MM.1S (cell line): ENCODE measurements around the gene POU2AF2.

ENCODE experiments used
- DNase-seq: peaks from one replicate; pipeline ENCODE4 v3.0.0-alpha.2; 2015
- H2AFZ ChIP-seq: fragments of 300-600 bp; sonication (generic); 2 replicates; pipeline ENCODE4 v1.6.0; 2016; ENCODE audit warnings: antibody characterized with exemption, low read length
- H3F3A ChIP-seq: fragments of 300-600 bp; sonication (generic); 2 replicates; pipeline ENCODE4 v1.6.1; 2016; ENCODE audit warnings: mild to moderate bottlenecking, antibody characterized with exemption, low read length, moderate library complexity, mixed read lengths; ENCODE audit not compliant: insufficient read depth
- H3K27ac ChIP-seq: fragments of 300-600 bp; sonication (generic); 2 replicates; pipeline ENCODE4 v1.5.1; 2016; ENCODE audit warnings: mild to moderate bottlenecking, low read length
- H3K27me3 ChIP-seq: fragments of 300-600 bp; sonication (generic); replicated peaks from 2 replicates; pipeline ENCODE4 v1.6.0; 2016; ENCODE audit warnings: low read length; ENCODE audit not compliant: insufficient read depth
- H3K36me3 ChIP-seq: fragments of 300-600 bp; sonication (generic); replicated peaks from 2 replicates; pipeline ENCODE4 v1.6.1; 2016; ENCODE audit warnings: mild to moderate bottlenecking, low read length, mixed read lengths; ENCODE audit not compliant: insufficient read depth
- H3K4me1 ChIP-seq: fragments of 300-600 bp; sonication (generic); 2 replicates; pipeline ENCODE4 v1.6.1; 2016; ENCODE audit warnings: low read length, mixed read lengths
- H3K4me2 ChIP-seq: fragments of 300-600 bp; sonication (generic); 2 replicates; pipeline ENCODE4 v1.6.0; 2016; ENCODE audit warnings: low read depth, low read length
- H3K4me3 ChIP-seq: fragments of 300-600 bp; sonication (generic); 2 replicates; pipeline ENCODE4 v1.5.1; 2016; ENCODE audit warnings: low read length, mixed read lengths
- H3K79me2 ChIP-seq: fragments of 300-600 bp; sonication (generic); 2 replicates; pipeline ENCODE4 v1.6.1; 2016; ENCODE audit warnings: mixed run types, low read length, mixed read lengths
- H3K9ac ChIP-seq: fragments of 300-600 bp; sonication (generic); 2 replicates; pipeline ENCODE4 v1.6.1; 2016; ENCODE audit warnings: low read length, mixed read lengths
- H3K9me2 ChIP-seq: fragments of 300-600 bp; sonication (generic); replicated peaks from 2 replicates; pipeline ENCODE4 v1.6.1; 2016; ENCODE audit warnings: mild to moderate bottlenecking, low read length, mixed read lengths; ENCODE audit not compliant: insufficient read depth
- H3K9me3 ChIP-seq: fragments of 300-600 bp; sonication (generic); replicated peaks from 2 replicates; pipeline ENCODE4 v1.6.1; 2016; ENCODE audit warnings: mild to moderate bottlenecking, low read length, mixed read lengths; ENCODE audit not compliant: insufficient read depth
- H4K20me1 ChIP-seq: fragments of 300-600 bp; sonication (generic); 2 replicates; pipeline ENCODE4 v1.6.1; 2016; ENCODE audit warnings: mild to moderate bottlenecking, low read length, moderate library complexity, mixed read lengths; ENCODE audit not compliant: insufficient read depth
- CTCF ChIP-seq: fragments of 300-600 bp; sonication (generic); IDR thresholded peaks from 2 replicates; pipeline ENCODE4 v1.5.1; 2016; ENCODE audit warnings: antibody characterized with exemption, low read length, mixed read lengths
- EZH2 ChIP-seq: fragments of 300-600 bp; sonication (generic); optimal IDR thresholded peaks from 2 replicates; pipeline ENCODE3; 2017; ENCODE audit warnings: low read depth, mild to moderate bottlenecking, antibody characterized with exemption, low read length, mixed read lengths
- EZH2phosphoT487 ChIP-seq: fragments of 300-600 bp; sonication (generic); IDR thresholded peaks from 2 replicates; pipeline ENCODE4 v1.6.1; 2018; ENCODE audit warnings: antibody characterized with exemption, low read length

The POU2AF2 gene

GRCh38 chr11:111258046-111258445, 12.5 kb downstream of the POU2AF2 start:
- no peak overlapping the region for H3K27ac ChIP-seq
- H4K20me1 ChIP-seq: no peaks in the 10 kb centered on the region
- H3F3A ChIP-seq: no peaks in the 10 kb centered on the region
- H3K79me2 ChIP-seq: no peaks in the 10 kb centered on the region
- no peaks in the 10 kb centered on the region for H3K9me3 ChIP-seq
- H3K27me3 ChIP-seq: no peaks in the 10 kb centered on the region
- no peak for DNase-seq
- no peak overlapping the region for H3K4me2 ChIP-seq
- H3K9ac ChIP-seq: no peak overlapping the region
- TF ChIP-seq EZH2 (no peak), EZH2phosphoT487 (no peak), CTCF (no peak)
- H3K4me1 ChIP-seq: 0 out of 2 replicates have a peak, but pooled peaks cover 6% of the 10 kb centered on the region
- H3K9me2 ChIP-seq: no peaks in the 10 kb centered on the region
- no peak overlapping the region for H2AFZ ChIP-seq
- H3K4me3 ChIP-seq: no peak overlapping the region
- H3K36me3 ChIP-seq: no peaks in the 10 kb centered on the region

- no peak overlapping the region for H3K9ac ChIP-seq
- no peak overlapping the region for H2AFZ ChIP-seq
- TF ChIP-seq EZH2phosphoT487: no peak
- TF ChIP-seq EZH2: no peak
- TF ChIP-seq CTCF: no peak
- no peak for DNase-seq
- H4K20me1 ChIP-seq: no peaks in the 10 kb centered on the region
- no peak overlapping the region for H3K27ac ChIP-seq
- H3K4me2 ChIP-seq: no peak overlapping the region
- 0 out of 2 replicates have a peak, but pooled peaks cover 4% of the 10 kb centered on the region for H3K4me1 ChIP-seq
- no peaks in the 10 kb centered on the region for H3K27me3 ChIP-seq
- H3K9me3 ChIP-seq: no peaks in the 10 kb centered on the region
- H3K9me2 ChIP-seq: no peaks in the 10 kb centered on the region
- no peaks in the 10 kb centered on the region for H3F3A ChIP-seq
- H3K4me3 ChIP-seq: no peak overlapping the region
- H3K79me2 ChIP-seq: no peaks in the 10 kb centered on the region
- H3K36me3 ChIP-seq: no peaks in the 10 kb centered on the region
These were observed 14.4 kb downstream of the POU2AF2 start for GRCh38 chr11:111259896-111260295.

GRCh38 chr11:111260811-111261210, 15.3 kb downstream of the POU2AF2 start:
- Histone ChIP-seq H3K9ac (no peak overlapping the region), H3K4me2 (no peak overlapping the region)
- TF ChIP-seq EZH2: no peak
- TF ChIP-seq EZH2phosphoT487: no peak
- TF ChIP-seq CTCF: no peak

More at GRCh38 chr11:111260811-111261210, 15.3 kb downstream of the POU2AF2 start:
- Histone ChIP-seq H3K27ac (no peak overlapping the region), H3K9me2 (no peaks in the 10 kb centered on the region), H3K36me3 (no peaks in the 10 kb centered on the region), H3F3A (no peaks in the 10 kb centered on the region), H2AFZ (no peak overlapping the region), H3K9me3 (no peaks in the 10 kb centered on the region), H4K20me1 (no peaks in the 10 kb centered on the region), H3K79me2 (no peaks in the 10 kb centered on the region), H3K4me3 (no peak overlapping the region), H3K4me1 (peaks cover 7% of the 10 kb centered on the region; the same call in 1 of the 2 replicates), H3K27me3 (no peaks in the 10 kb centered on the region)
- no peak for DNase-seq
